C4-2B (cell line): Measurements from ENCODE around the gene TSFM.

ENCODE experiments used
- CTCF ChIP-seq: fragments of 450-650 bp; conservative IDR thresholded peaks from 2 replicates; pipeline ENCODE4 v1.5.1; 2017; ENCODE audit warnings: mild to moderate bottlenecking
- ZFX ChIP-seq: fragments of 450-650 bp; IDR thresholded peaks from 2 replicates; pipeline ENCODE4 v1.6.1; 2017

- no peak for TF ChIP-seq CTCF
- TF ChIP-seq ZFX, result no peak
These were observed 4.7 kb upstream of the TSFM start for GRCh38 chr12:57777911-57778310.
